H1 (cell line): ENCODE measurements around the gene METTL25B. TPM values are rescaled to one million over a fixed set of nuclear protein-coding genes. Genes with fewer than 3 reads are reported as not detected.

Source experiments
- BCL11A ChIP-seq, 2 experiments: IDR thresholded peaks; one replicate each; pipeline ENCODE4 v1.6.1; 2011; ENCODE audit warnings: low read depth in 2 of 2, low read length in 2 of 2, mild to moderate bottlenecking in 2 of 2
- CBX8 ChIP-seq: fragments of 300-800, 300-1000 bp; sonication (generic); IDR thresholded peaks from 2 replicates; pipeline ENCODE4 v1.7.1; 2016; ENCODE audit warnings: low read depth, low read length, borderline replicate concordance
- GABPA ChIP-seq: IDR thresholded peaks from 2 replicates; pipeline ENCODE4 v1.6.1; 2011; ENCODE audit warnings: mild to moderate bottlenecking, low read length, moderate library complexity, borderline replicate concordance; ENCODE audit not compliant: insufficient read depth
- JUND ChIP-seq: IDR thresholded peaks from 2 replicates; pipeline ENCODE4 v1.6.1; 2011; ENCODE audit warnings: mild to moderate bottlenecking, improper control_type of control experiment, low read length
- PHF8 ChIP-seq: fragments of 200-600 bp; sonication (generic); conservative IDR thresholded peaks from 2 replicates; pipeline ENCODE4 v1.7.1; 2012; ENCODE audit warnings: low read depth, mild to moderate bottlenecking, inconsistent platforms, low read length, moderate library complexity
- POLR2AphosphoS5 ChIP-seq: IDR thresholded peaks from 2 replicates; pipeline ENCODE4 v1.6.1; 2011; ENCODE audit warnings: low read depth, low read length
- POU5F1 ChIP-seq: IDR thresholded peaks from 2 replicates; pipeline ENCODE4 v1.6.1; 2011; ENCODE audit warnings: low read depth, mild to moderate bottlenecking, low read length, moderate library complexity
- SP1 ChIP-seq: IDR thresholded peaks from 2 replicates; pipeline ENCODE4 v1.6.1; 2011; ENCODE audit warnings: low read depth, low read length
- SUZ12 ChIP-seq: fragments of 200-600 bp; sonication (generic); IDR thresholded peaks from 2 replicates; pipeline ENCODE4 v1.6.1; 2012; ENCODE audit warnings: mild to moderate bottlenecking, inconsistent platforms, low read length, moderate library complexity, mixed read lengths
- TEAD4 ChIP-seq: IDR thresholded peaks from 2 replicates; pipeline ENCODE4 v1.6.1; 2012; ENCODE audit warnings: low read depth, low read length, inconsistent platforms, mixed read lengths
- polyA plus RNA-seq, 7 experiments: library from polyadenylated mRNA; depleted of rRNA in 3 of 7; stranded (reverse) in 5 of 7; unstranded in 2 of 7; fragments of >200 nt in 5 of 7; fragments of 200-250 nt in 2 of 7; gene quantifications; 1 replicate in 5 of 7; 2 replicates in 1 of 7; 4 replicates in 1 of 7; pipeline versions ENCODE4 v1.2.1 to v1.2.3, GENCODE V29; 2011 to 2013; ENCODE audit warnings: missing spikeins in 2 of 7, mixed read lengths in 2 of 7
- total RNA-seq: library from RNA; stranded (reverse); fragmentation: NEBNext Ultra II Directional; extraction: Animal tissue kit (Norgen Biotek cat#: 25700); gene quantifications from 2 replicates; pipeline ENCODE4 v1.2.1, GENCODE V29; 2021
- TF ChIP-seq, protein P1 (sequence below): fragments of 300-600 bp; sonication (generic); IDR thresholded peaks from 2 replicates; pipeline ENCODE4 v1.7.1; 2012; ENCODE audit warnings: low read length, moderate library complexity, mild to moderate bottlenecking, inconsistent platforms; ENCODE audit not compliant: insufficient replicate concordance

METTL25B gene
- total and polyA plus RNA-seq, 2 of the 8 experiments (the other 6 are each of a cell fraction or from before 2014, with no cell fraction given), result 28.4 to 30.1 TPM

- TF ChIP-seq, protein P1, sequence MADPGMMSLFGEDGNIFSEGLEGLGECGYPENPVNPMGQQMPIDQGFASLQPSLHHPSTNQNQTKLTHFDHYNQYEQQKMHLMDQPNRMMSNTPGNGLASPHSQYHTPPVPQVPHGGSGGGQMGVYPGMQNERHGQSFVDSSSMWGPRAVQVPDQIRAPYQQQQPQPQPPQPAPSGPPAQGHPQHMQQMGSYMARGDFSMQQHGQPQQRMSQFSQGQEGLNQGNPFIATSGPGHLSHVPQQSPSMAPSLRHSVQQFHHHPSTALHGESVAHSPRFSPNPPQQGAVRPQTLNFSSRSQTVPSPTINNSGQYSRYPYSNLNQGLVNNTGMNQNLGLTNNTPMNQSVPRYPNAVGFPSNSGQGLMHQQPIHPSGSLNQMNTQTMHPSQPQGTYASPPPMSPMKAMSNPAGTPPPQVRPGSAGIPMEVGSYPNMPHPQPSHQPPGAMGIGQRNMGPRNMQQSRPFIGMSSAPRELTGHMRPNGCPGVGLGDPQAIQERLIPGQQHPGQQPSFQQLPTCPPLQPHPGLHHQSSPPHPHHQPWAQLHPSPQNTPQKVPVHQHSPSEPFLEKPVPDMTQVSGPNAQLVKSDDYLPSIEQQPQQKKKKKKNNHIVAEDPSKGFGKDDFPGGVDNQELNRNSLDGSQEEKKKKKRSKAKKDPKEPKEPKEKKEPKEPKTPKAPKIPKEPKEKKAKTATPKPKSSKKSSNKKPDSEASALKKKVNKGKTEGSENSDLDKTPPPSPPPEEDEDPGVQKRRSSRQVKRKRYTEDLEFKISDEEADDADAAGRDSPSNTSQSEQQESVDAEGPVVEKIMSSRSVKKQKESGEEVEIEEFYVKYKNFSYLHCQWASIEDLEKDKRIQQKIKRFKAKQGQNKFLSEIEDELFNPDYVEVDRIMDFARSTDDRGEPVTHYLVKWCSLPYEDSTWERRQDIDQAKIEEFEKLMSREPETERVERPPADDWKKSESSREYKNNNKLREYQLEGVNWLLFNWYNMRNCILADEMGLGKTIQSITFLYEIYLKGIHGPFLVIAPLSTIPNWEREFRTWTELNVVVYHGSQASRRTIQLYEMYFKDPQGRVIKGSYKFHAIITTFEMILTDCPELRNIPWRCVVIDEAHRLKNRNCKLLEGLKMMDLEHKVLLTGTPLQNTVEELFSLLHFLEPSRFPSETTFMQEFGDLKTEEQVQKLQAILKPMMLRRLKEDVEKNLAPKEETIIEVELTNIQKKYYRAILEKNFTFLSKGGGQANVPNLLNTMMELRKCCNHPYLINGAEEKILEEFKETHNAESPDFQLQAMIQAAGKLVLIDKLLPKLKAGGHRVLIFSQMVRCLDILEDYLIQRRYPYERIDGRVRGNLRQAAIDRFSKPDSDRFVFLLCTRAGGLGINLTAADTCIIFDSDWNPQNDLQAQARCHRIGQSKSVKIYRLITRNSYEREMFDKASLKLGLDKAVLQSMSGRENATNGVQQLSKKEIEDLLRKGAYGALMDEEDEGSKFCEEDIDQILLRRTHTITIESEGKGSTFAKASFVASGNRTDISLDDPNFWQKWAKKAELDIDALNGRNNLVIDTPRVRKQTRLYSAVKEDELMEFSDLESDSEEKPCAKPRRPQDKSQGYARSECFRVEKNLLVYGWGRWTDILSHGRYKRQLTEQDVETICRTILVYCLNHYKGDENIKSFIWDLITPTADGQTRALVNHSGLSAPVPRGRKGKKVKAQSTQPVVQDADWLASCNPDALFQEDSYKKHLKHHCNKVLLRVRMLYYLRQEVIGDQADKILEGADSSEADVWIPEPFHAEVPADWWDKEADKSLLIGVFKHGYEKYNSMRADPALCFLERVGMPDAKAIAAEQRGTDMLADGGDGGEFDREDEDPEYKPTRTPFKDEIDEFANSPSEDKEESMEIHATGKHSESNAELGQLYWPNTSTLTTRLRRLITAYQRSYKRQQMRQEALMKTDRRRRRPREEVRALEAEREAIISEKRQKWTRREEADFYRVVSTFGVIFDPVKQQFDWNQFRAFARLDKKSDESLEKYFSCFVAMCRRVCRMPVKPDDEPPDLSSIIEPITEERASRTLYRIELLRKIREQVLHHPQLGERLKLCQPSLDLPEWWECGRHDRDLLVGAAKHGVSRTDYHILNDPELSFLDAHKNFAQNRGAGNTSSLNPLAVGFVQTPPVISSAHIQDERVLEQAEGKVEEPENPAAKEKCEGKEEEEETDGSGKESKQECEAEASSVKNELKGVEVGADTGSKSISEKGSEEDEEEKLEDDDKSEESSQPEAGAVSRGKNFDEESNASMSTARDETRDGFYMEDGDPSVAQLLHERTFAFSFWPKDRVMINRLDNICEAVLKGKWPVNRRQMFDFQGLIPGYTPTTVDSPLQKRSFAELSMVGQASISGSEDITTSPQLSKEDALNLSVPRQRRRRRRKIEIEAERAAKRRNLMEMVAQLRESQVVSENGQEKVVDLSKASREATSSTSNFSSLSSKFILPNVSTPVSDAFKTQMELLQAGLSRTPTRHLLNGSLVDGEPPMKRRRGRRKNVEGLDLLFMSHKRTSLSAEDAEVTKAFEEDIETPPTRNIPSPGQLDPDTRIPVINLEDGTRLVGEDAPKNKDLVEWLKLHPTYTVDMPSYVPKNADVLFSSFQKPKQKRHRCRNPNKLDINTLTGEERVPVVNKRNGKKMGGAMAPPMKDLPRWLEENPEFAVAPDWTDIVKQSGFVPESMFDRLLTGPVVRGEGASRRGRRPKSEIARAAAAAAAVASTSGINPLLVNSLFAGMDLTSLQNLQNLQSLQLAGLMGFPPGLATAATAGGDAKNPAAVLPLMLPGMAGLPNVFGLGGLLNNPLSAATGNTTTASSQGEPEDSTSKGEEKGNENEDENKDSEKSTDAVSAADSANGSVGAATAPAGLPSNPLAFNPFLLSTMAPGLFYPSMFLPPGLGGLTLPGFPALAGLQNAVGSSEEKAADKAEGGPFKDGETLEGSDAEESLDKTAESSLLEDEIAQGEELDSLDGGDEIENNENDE, result no peak
- TF ChIP-seq GABPA, result no peak
- TF ChIP-seq BCL11A (IDR thresholded peaks at IDR 0.05; ENCODE audit: low read depth in 2 of 2, low read length in 2 of 2), result no peak
- TF ChIP-seq CBX8, result no peak
- TF ChIP-seq POLR2AphosphoS5, result peak; percentile 82
- no peak; the same call in 1 of the 2 replicates for TF ChIP-seq JUND
- TF ChIP-seq POU5F1, result no peak
- TF ChIP-seq PHF8, result peak; percentile 99
- TF ChIP-seq TEAD4, result no peak
- no peak for TF ChIP-seq SUZ12
- TF ChIP-seq SP1, result no peak; the same call in 1 of the 2 replicates
Observed at GRCh38 chr1:156767101-156767878, 39.0 kb downstream of the METTL25B start, which contains the start of gene PRCC (continued).
